GM21825 (cell line): ENCODE data around the gene RGL4.
A peak's percentile ranks its signal among the peaks of the same experiment; 100 is the strongest.

ENCODE experiments used
- ATAC-seq: cut with Tn5 transposase; IDR thresholded peaks from one replicate; pipeline ENCODE4 v1.9.1; 2021; ENCODE audit warnings: mild to moderate bottlenecking, moderate library complexity; ENCODE audit not compliant: unreplicated experiment

Gene RGL4

GRCh38 chr22:23677701-23677995 lies 13.2 kb upstream of the RGL4 start:
- ATAC-seq = no peak

GRCh38 chr22:23678133-23678532 lies 12.7 kb upstream of the RGL4 start:
- ATAC-seq = no peak

GRCh38 chr22:23681026-23681809 lies 9.6 kb upstream of the RGL4 start:
- ATAC-seq = no peak

GRCh38 chr22:23682077-23682476 lies 8.7 kb upstream of the RGL4 start:
- ATAC-seq = no peak

GRCh38 chr22:23682827-23683355 lies 7.9 kb upstream of the RGL4 start:
- ATAC-seq = no peak

- no peak for ATAC-seq
Measured at GRCh38 chr22:23683545-23683944, 7.3 kb upstream of the RGL4 start.

GRCh38 chr22:23684026-23684425 lies 6.8 kb upstream of the RGL4 start:
- no peak for ATAC-seq

GRCh38 chr22:23684561-23685031 lies 6.2 kb upstream of the RGL4 start:
- no peak for ATAC-seq

GRCh38 chr22:23685205-23685784 lies 5.5 kb upstream of the RGL4 start:
- no peak for ATAC-seq

GRCh38 chr22:23686416-23687024 lies 4.3 kb upstream of the RGL4 start:
- no peak for ATAC-seq

- ATAC-seq = no peak
Measured at GRCh38 chr22:23688121-23688520, 2.7 kb upstream of the RGL4 start.

- no peak for ATAC-seq
Measured at GRCh38 chr22:23688571-23688970, 2.2 kb upstream of the RGL4 start.

GRCh38 chr22:23689414-23689813 lies 1.4 kb upstream of the RGL4 start:
- ATAC-seq = no peak

- ATAC-seq = no peak
Measured at GRCh38 chr22:23691748-23692423, 1.1 kb downstream of the RGL4 start.

- ATAC-seq = no peak
Measured at GRCh38 chr22:23692598-23693291, 1.9 kb downstream of the RGL4 start.

- ATAC-seq = no peak
Measured at GRCh38 chr22:23693979-23694680, 3.3 kb downstream of the RGL4 start.

- ATAC-seq = no peak
Measured at GRCh38 chr22:23695141-23695540, 4.3 kb downstream of the RGL4 start.

- ATAC-seq = peak; percentile 5
Measured at GRCh38 chr22:23695571-23696325, 4.9 kb downstream of the RGL4 start.

- ATAC-seq = peak; percentile 82
Measured at GRCh38 chr22:23696326-23696851, 5.6 kb downstream of the RGL4 start.
